H9 (cell line): ENCODE data around the gene KRTAP12-3. TPM values are rescaled to one million over a fixed set of nuclear protein-coding genes. Genes with fewer than 3 reads are reported as not detected.

ENCODE experiments used
- DNase-seq: peaks from one replicate; pipeline ENCODE4 v3.0.0-alpha.2; 2017
- H2AFZ ChIP-seq: one replicate; pipeline ENCODE4 v1.6.1; 2013; ENCODE audit warnings: mild to moderate bottlenecking, low read length, control low read depth, moderate library complexity
- H2AK5ac ChIP-seq: 2 replicates; pipeline ENCODE4 v1.6.1; 2013; ENCODE audit warnings: low read length, control low read depth, mixed read lengths; ENCODE audit not compliant: insufficient read length
- H2BK120ac ChIP-seq: one replicate; pipeline ENCODE4 v1.6.1; 2013; ENCODE audit warnings: low read depth, mild to moderate bottlenecking, low read length, control low read depth, inconsistent platforms; ENCODE audit not compliant: poor library complexity, severe bottlenecking
- H2BK12ac ChIP-seq: 2 replicates; pipeline ENCODE4 v1.6.1; 2013; ENCODE audit warnings: low read length, control low read depth, mixed read lengths, low read depth; ENCODE audit not compliant: insufficient read length
- H2BK15ac ChIP-seq: 2 replicates; pipeline ENCODE4 v1.6.1; 2013; ENCODE audit warnings: low read depth, low read length, control low read depth
- H2BK20ac ChIP-seq: one replicate; pipeline ENCODE4 v1.6.1; 2013; ENCODE audit warnings: low read depth, mild to moderate bottlenecking, low read length, control low read depth, inconsistent platforms; ENCODE audit not compliant: poor library complexity, severe bottlenecking
- H2BK5ac ChIP-seq: 2 replicates; pipeline ENCODE4 v1.6.1; 2013; ENCODE audit warnings: low read length, control low read depth, mixed read lengths; ENCODE audit not compliant: insufficient read length
- H3K14ac ChIP-seq: 2 replicates; pipeline ENCODE4 v1.6.1; 2013; ENCODE audit warnings: low read length, control low read depth; ENCODE audit not compliant: insufficient read depth
- H3K18ac ChIP-seq: 2 replicates; pipeline ENCODE4 v1.6.1; 2013; ENCODE audit warnings: low read depth, mild to moderate bottlenecking, mixed read lengths, low read length, control low read depth; ENCODE audit not compliant: insufficient read length
- H3K23ac ChIP-seq: 2 replicates; pipeline ENCODE4 v1.6.1; 2013; ENCODE audit warnings: low read length, control low read depth, mixed read lengths, low read depth; ENCODE audit not compliant: insufficient read length
- H3K23me2 ChIP-seq: 2 replicates; pipeline ENCODE4 v1.6.1; 2013; ENCODE audit warnings: low read depth, mild to moderate bottlenecking, mixed read lengths, low read length, control low read depth; ENCODE audit not compliant: insufficient read length, poor library complexity, severe bottlenecking
- H3K27ac ChIP-seq: 2 replicates; pipeline ENCODE4 v1.5.1; 2013; ENCODE audit warnings: low read length, control low read depth, mixed read lengths, low read depth; ENCODE audit not compliant: insufficient read length
- H3K27me3 ChIP-seq: 2 replicates; pipeline ENCODE4 v1.6.1; 2013; ENCODE audit warnings: low read length, control low read depth, inconsistent platforms; ENCODE audit not compliant: insufficient read depth
- H3K4ac ChIP-seq: 2 replicates; pipeline ENCODE4 v1.6.1; 2013; ENCODE audit warnings: low read depth, mild to moderate bottlenecking, control low read depth, inconsistent platforms, low read length, moderate library complexity
- H3K4me1 ChIP-seq: 2 replicates; pipeline ENCODE4 v1.6.1; 2013; ENCODE audit warnings: low read length, control low read depth, inconsistent platforms; ENCODE audit not compliant: insufficient read depth
- H3K4me2 ChIP-seq: 2 replicates; pipeline ENCODE4 v1.6.1; 2013; ENCODE audit warnings: low read length, control low read depth, mixed read lengths; ENCODE audit not compliant: insufficient read length, insufficient read depth
- H3K56ac ChIP-seq: 2 replicates; pipeline ENCODE4 v1.6.1; 2013; ENCODE audit warnings: low read depth, mild to moderate bottlenecking, mixed read lengths, low read length, control low read depth; ENCODE audit not compliant: insufficient read length
- H3K79me1 ChIP-seq: 2 replicates; pipeline ENCODE4 v1.6.1; 2013; ENCODE audit warnings: low read depth, mild to moderate bottlenecking, moderate library complexity, low read length, control low read depth, inconsistent platforms; ENCODE audit not compliant: insufficient read depth, poor library complexity, severe bottlenecking
- H3K79me2 ChIP-seq: 2 replicates; pipeline ENCODE4 v1.6.1; 2013; ENCODE audit warnings: low read length, control low read depth, inconsistent platforms; ENCODE audit not compliant: insufficient read depth
- H3K9ac ChIP-seq: 2 replicates; pipeline ENCODE4 v1.6.1; 2013; ENCODE audit warnings: low read length, control low read depth, mixed read lengths; ENCODE audit not compliant: insufficient read length; ENCODE audit errors: extremely low read depth
- H3K9me3 ChIP-seq: one replicate; pipeline ENCODE4 v1.6.1; 2013; ENCODE audit warnings: low read depth, low read length, inconsistent platforms; ENCODE audit not compliant: control insufficient read depth
- H3T11ph ChIP-seq: one replicate; pipeline ENCODE4 v1.6.1; 2013; ENCODE audit warnings: mild to moderate bottlenecking, low read length, control low read depth, inconsistent platforms
- H4K20me1 ChIP-seq: one replicate; pipeline ENCODE4 v1.6.1; 2013; ENCODE audit not compliant: control insufficient read depth, insufficient read length, insufficient read depth
- H4K5ac ChIP-seq: 2 replicates; pipeline ENCODE4 v1.6.1; 2013; ENCODE audit warnings: low read depth, mild to moderate bottlenecking, mixed read lengths, low read length, control low read depth; ENCODE audit not compliant: insufficient read length
- H4K8ac ChIP-seq: replicated peaks from 2 replicates; pipeline ENCODE4 v1.6.1; 2013; ENCODE audit warnings: low read length, control low read depth, mixed read lengths, low read depth; ENCODE audit not compliant: insufficient read length
- H4K91ac ChIP-seq: 2 replicates; pipeline ENCODE4 v1.6.1; 2013; ENCODE audit warnings: low read depth, mild to moderate bottlenecking, moderate library complexity, mixed read lengths, low read length, control low read depth; ENCODE audit not compliant: insufficient read length
- H3K27ac Mint-ChIP-seq, 3 experiments: 2 replicates in 2 of 3; 3 replicates in 1 of 3; pipeline ENCODE4 v1.8.0; 2020 to 2021; ENCODE audit warnings: mixed read lengths in 3 of 3, mild to moderate bottlenecking in 1 of 3, moderate library complexity in 1 of 3
- H3K27me3 Mint-ChIP-seq: 2 replicates; pipeline ENCODE4 v1.8.0; 2021; ENCODE audit warnings: low read depth, mild to moderate bottlenecking, moderate library complexity, mixed read lengths
- H3K36me3 Mint-ChIP-seq, 3 experiments: 2 replicates in 2 of 3; 3 replicates in 1 of 3; pipeline ENCODE4 v1.8.0; 2020 to 2021; ENCODE audit warnings: low read depth in 3 of 3, mixed read lengths in 3 of 3; ENCODE audit not compliant: insufficient read depth in 1 of 3
- H3K4me1 Mint-ChIP-seq, 2 experiments: 2 replicates each; pipeline ENCODE4 v1.8.0; 2020; ENCODE audit warnings: mixed read lengths in 2 of 2
- H3K4me3 Mint-ChIP-seq, 2 experiments: 2 replicates in 1 of 2; 3 replicates in 1 of 2; pipeline ENCODE4 v1.8.0; 2020 to 2021; ENCODE audit warnings: mild to moderate bottlenecking in 2 of 2, mixed read lengths in 2 of 2, moderate library complexity in 1 of 2
- H3K9me3 Mint-ChIP-seq, 2 experiments: 2 replicates in 1 of 2; 3 replicates in 1 of 2; pipeline ENCODE4 v1.8.0; 2020; ENCODE audit warnings: mild to moderate bottlenecking in 2 of 2, mixed read lengths in 2 of 2, moderate library complexity in 1 of 2
- WGBS: extraction: QIAGEN DNeasy Blood & Tissue Kit; methylation state at CpG from one replicate; pipeline ENCODE4 v1.1.7; 2013; ENCODE audit warnings: missing lambda C conversion rate, low lambda C conversion rate, mixed read lengths; ENCODE audit not compliant: insufficient read length; ENCODE audit errors: extremely low coverage; 5-methylcytosine and 5-hydroxymethylcytosine counted together
- total RNA-seq: library from RNA; stranded (reverse); gene quantifications from 2 replicates; pipeline ENCODE4 v1.2.1, GENCODE V29; 2021
- TF ChIP-seq, protein P1 (sequence below): fragments of 200-600 bp; sonication (generic); conservative IDR thresholded peaks from 3 replicates; pipeline ENCODE4 v1.8.0; 2021; ENCODE audit warnings: antibody characterized with exemption, mild to moderate bottlenecking

KRTAP12-3 gene
- total RNA-seq, 1 experiment from 2014 or later: not detected

DNA sequence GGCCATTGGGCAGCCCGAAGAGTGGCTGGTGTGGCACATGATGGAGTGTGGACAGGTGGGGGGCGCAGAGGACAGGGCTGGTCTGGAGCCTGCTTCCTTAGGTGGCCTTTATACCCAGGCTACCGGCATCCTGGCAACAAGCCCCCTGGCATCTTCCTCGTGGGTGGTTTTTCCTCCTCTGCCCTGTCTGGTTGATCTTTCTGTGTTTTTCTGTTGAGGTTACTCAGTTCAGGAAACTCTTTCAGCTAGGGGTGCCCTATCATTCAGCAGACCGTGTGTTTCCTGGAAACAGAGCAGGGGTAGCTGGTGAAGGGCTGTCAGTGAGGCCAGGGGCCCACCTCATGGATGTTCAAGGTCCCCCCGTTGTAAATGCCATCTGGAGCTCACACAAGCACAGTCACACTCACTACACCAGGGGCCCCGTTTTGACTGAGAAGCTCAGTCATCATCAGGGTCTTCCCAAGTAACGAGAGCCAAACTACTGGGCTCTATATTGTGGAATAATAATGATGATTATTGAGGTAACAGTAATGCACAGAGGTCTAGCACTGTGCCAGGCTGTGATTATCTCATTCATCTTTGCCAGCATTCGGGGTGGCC lies 3.1 kb upstream of the KRTAP12-3 start, which contains the start of gene KRTAP12-4:
TSS of gene KRTAP12-4 (minus strand) at position 84 of the 600 bp plus-strand sequence. CDS start at position 39, 45 bp downstream.
- peaks cover 22% of the 10 kb centered on the region for H3K27me3 Mint-ChIP-seq

More for the DNA sequence above, 3.1 kb upstream of the KRTAP12-3 start, which contains the start of gene KRTAP12-4:
- Histone ChIP-seq H2BK5ac (no peak within 1 kb of the TSS), H3K23me2 (no peaks in the 10 kb centered on the region), H2BK12ac (no peak within 1 kb of the TSS), H3K4me1 (no peaks in the 10 kb centered on the region), H3K23ac (no peak within 1 kb of the TSS), H3K9ac (no peak within 1 kb of the TSS), H4K91ac (no peak within 1 kb of the TSS), H3T11ph (no peak within 1 kb of the TSS), H3K18ac (no peak within 1 kb of the TSS), H2BK15ac (no peak within 1 kb of the TSS), H4K5ac (no peak within 1 kb of the TSS), H2AFZ (no peak within 1 kb of the TSS), H2AK5ac (no peak within 1 kb of the TSS), H3K14ac (no peak within 1 kb of the TSS), H3K4ac (no peak within 1 kb of the TSS), H2BK20ac (no peak within 1 kb of the TSS), H3K79me2 (no peaks in the 10 kb centered on the region), H4K20me1 (no peaks in the 10 kb centered on the region), H3K27ac (no peak within 1 kb of the TSS), H2BK120ac (no peak within 1 kb of the TSS), H3K56ac (no peak within 1 kb of the TSS), H3K79me1 (no peaks in the 10 kb centered on the region), H3K27me3 (no peaks in the 10 kb centered on the region), H3K4me2 (no peak within 1 kb of the TSS), H3K9me3 (no peaks in the 10 kb centered on the region), H4K8ac (no peak within 1 kb of the TSS)
- Mint-ChIP-seq H3K9me3 (peaks cover 15 to 16% of the 10 kb centered on the region in 2 experiments; a peak in 4 of 5 replicates), H3K4me1 (peaks cover 15 to 25% of the 10 kb centered on the region in 2 experiments), H3K4me3 (no peak within 1 kb of the TSS), H3K36me3 (peaks cover 4 to 15% (median 8%) of the 10 kb centered on the region in 3 experiments), H3K27ac (no peak within 1 kb of the TSS)
- WGBS: no CpG with 5 or more reads among the region's 9 CpGs
- no peak for DNase-seq
- TF ChIP-seq, protein P1, sequence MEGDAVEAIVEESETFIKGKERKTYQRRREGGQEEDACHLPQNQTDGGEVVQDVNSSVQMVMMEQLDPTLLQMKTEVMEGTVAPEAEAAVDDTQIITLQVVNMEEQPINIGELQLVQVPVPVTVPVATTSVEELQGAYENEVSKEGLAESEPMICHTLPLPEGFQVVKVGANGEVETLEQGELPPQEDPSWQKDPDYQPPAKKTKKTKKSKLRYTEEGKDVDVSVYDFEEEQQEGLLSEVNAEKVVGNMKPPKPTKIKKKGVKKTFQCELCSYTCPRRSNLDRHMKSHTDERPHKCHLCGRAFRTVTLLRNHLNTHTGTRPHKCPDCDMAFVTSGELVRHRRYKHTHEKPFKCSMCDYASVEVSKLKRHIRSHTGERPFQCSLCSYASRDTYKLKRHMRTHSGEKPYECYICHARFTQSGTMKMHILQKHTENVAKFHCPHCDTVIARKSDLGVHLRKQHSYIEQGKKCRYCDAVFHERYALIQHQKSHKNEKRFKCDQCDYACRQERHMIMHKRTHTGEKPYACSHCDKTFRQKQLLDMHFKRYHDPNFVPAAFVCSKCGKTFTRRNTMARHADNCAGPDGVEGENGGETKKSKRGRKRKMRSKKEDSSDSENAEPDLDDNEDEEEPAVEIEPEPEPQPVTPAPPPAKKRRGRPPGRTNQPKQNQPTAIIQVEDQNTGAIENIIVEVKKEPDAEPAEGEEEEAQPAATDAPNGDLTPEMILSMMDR: no peak
